ENCODE results near the gene SESTD1. TPM values are rescaled to one million over a fixed set of nuclear protein-coding genes. Genes with fewer than 3 reads are reported as not detected.

SESTD1 gene
- total RNA-seq, 1 donor from 2014 or later, result 49.2 TPM

DNA sequence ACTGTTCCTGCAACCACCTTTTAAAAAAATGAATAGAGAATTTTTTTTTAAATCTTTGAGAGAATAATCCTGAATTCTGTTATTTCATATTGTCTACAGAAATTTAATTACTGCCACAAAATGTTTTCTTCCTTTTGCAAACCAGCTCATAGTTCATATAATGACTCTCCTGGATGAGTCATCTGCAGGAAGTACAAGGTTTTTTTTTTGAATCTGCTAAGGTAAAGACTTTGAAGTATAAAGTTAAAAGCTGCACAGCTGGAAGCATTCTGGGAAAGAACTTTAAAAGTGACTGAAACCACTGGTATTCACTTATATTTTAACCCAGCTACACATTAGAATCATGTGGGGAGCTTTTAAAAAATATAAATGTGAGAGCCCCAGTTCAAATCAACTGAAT lies 25.4 kb downstream of the SESTD1 start:
- peak overlapping the region; percentile 0 for H3K4me3 Mint-ChIP-seq
- H3K27me3 Mint-ChIP-seq, result no peaks in the 10 kb centered on the region
- ATAC-seq (ENCODE audit: low read depth) (peak; percentile 61), DNase-seq (no peak)
- peaks cover 79% of the 10 kb centered on the region for H3K4me1 Mint-ChIP-seq
- peak overlapping the region; percentile 19 for H3K27ac Mint-ChIP-seq
- TF ChIP-seq, protein P1, sequence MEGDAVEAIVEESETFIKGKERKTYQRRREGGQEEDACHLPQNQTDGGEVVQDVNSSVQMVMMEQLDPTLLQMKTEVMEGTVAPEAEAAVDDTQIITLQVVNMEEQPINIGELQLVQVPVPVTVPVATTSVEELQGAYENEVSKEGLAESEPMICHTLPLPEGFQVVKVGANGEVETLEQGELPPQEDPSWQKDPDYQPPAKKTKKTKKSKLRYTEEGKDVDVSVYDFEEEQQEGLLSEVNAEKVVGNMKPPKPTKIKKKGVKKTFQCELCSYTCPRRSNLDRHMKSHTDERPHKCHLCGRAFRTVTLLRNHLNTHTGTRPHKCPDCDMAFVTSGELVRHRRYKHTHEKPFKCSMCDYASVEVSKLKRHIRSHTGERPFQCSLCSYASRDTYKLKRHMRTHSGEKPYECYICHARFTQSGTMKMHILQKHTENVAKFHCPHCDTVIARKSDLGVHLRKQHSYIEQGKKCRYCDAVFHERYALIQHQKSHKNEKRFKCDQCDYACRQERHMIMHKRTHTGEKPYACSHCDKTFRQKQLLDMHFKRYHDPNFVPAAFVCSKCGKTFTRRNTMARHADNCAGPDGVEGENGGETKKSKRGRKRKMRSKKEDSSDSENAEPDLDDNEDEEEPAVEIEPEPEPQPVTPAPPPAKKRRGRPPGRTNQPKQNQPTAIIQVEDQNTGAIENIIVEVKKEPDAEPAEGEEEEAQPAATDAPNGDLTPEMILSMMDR (IDR thresholded peaks at IDR 0.05), result no peak
- ChIA-PET POLR2A (interaction anchor here (0.9 to 2.1 kb wide), 5 partner anchors 9 to 36 kb away, joined by 3 to 6 read pairs (median 4); no protein-coding TSS in a partner anchor), CTCF (interaction anchor here (0.8 to 1.0 kb wide), 3 partner anchors 16 to 172 kb away, joined by 3 read pairs; no protein-coding TSS in a partner anchor)
- peaks cover 3% of the 10 kb centered on the region for H3K9me3 Mint-ChIP-seq
- H3K36me3 Mint-ChIP-seq (ENCODE audit: low read depth), result peaks cover 11% of the 10 kb centered on the region
- intact Hi-C loops (cut with micrococcal nuclease), result loop anchor here (1.0 to 5.0 kb wide), 2 partner anchors 8 to 33 kb away; no protein-coding TSS in a partner anchor

DNA sequence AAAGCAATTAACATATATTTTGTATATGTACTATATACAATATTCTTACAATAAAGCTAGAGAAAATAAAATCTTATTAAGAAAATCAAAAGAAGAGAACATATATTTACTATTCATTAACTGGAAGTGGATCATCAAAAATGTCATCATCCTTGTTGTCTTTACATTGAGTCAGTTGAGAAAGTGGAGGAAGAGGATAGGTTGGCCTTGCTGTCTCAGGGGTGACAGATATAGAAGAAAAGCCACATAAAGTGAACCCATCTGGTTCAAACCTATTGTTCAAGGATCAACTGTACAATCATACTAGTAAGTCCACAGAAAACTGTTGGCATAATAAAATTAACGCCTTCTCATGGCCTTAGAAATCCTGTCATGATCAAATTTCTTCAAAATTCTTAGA lies 26.6 kb downstream of the SESTD1 start:
- H3K27me3 Mint-ChIP-seq, result no peaks in the 10 kb centered on the region
- no peak overlapping the region for H3K27ac Mint-ChIP-seq
- TF ChIP-seq, protein P1 (IDR thresholded peaks at IDR 0.05), result no peak
- H3K4me3 Mint-ChIP-seq, result no peak overlapping the region
- ChIA-PET POLR2A (interaction anchor here (0.6 to 2.1 kb wide), 2 partner anchors 14 to 210 kb away, joined by 5 to 6 read pairs; no protein-coding TSS in a partner anchor), CTCF (no interaction called here)
- no peak for ATAC-seq (ENCODE audit: low read depth)
- peaks cover 3% of the 10 kb centered on the region for H3K9me3 Mint-ChIP-seq
- DNase-seq, result no peak
- intact Hi-C loops (cut with micrococcal nuclease), result loop anchor here (5.0 kb wide), 1 partner anchor 34 kb away; no protein-coding TSS in a partner anchor
- peaks cover 14% of the 10 kb centered on the region for H3K36me3 Mint-ChIP-seq (ENCODE audit: low read depth)
- H3K4me1 Mint-ChIP-seq, result peaks cover 76% of the 10 kb centered on the region

DNA sequence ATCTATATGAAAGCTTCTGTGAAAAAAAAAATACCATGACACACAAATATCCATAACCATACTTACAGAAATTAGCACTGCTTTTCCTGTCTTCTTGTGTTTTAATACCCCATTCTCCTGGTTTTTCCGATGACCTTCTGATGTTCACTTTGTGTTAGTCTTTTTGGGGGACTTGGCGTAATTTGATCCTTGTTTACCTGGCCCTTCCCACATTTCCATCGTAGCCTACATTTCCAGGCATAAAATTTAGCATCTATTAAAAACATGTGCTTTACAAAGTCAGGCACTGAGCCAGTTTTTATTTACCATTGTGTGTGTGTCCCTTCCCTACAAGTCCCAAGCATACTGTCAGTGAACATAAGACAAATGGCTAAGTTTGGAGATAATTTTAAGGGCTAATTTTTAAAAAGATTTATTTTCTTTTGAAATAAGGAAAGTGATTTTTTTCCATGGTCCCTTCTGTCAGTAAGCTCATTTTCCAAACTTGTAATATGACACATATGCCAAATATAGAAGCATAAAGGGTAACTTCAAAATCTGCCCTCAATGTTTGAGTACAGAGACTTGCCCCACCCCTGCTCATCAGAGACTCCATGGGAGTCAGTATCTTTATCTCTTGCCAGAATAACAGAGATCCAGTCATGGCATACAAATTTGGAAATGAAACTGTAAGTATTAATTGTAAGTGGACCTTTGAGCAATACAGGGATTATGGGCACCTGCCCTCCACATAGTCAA lies 27.3 kb downstream of the SESTD1 start:
- no peak overlapping the region for H3K4me3 Mint-ChIP-seq
- POLR2A ChIA-PET, result interaction anchor here (0.6 kb wide), 1 partner anchor 211 kb away, joined by 5 read pairs; no protein-coding TSS in a partner anchor
- intact Hi-C loops (cut with micrococcal nuclease), result loop anchor here (5.0 kb wide), 1 partner anchor 35 kb away; no protein-coding TSS in a partner anchor
- H3K9me3 Mint-ChIP-seq, result peaks cover 7% of the 10 kb centered on the region
- peaks cover 70% of the 10 kb centered on the region for H3K4me1 Mint-ChIP-seq
- peaks cover 17% of the 10 kb centered on the region for H3K36me3 Mint-ChIP-seq (ENCODE audit: low read depth)
- CTCF ChIA-PET, result no interaction called here
- no peaks in the 10 kb centered on the region for H3K27me3 Mint-ChIP-seq
- ATAC-seq (ENCODE audit: low read depth) (no peak), DNase-seq (no peak)
- H3K27ac Mint-ChIP-seq, result no peak overlapping the region
- TF ChIP-seq, protein P1 (IDR thresholded peaks at IDR 0.05), result no peak

DNA sequence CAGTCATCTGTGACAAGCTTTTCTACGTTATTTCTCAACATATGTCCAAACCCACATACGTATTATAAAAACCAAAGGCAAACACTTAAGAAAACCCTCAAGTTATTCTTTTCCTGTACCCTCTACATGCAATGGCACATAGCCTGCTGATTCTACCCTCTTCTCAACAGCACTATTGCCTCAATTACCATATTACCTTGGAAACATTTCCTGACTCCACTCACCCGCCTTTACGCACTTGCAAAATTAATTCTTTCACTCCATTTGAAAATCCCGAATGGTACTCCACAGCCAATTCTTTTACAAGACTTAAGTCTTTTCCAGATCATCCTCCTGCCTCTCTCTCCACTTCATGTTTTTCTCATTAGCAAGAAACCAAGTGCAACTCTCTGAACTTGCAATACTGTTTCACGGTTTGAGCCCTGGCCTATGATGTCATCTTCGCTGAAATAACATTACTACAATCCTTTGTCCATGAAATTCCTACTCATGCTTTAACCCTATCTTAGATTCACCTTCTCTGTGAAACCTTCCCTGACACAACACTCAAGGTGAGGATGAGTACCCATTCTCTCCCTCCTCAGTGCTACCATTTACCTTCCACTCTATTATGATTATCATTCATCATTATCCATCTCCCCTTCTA lies 29.0 kb downstream of the SESTD1 start:
- DNase-seq, result no peak
- intact Hi-C loops (cut with micrococcal nuclease), result loop anchor here (2.0 to 5.0 kb wide), 2 partner anchors 15 to 37 kb away; no protein-coding TSS in a partner anchor
- Mint-ChIP-seq H3K27ac (peak overlapping the region; percentile 13), H3K36me3 (ENCODE audit: low read depth) (peaks cover 18% of the 10 kb centered on the region), H3K27me3 (no peaks in the 10 kb centered on the region), H3K9me3 (peaks cover 3% of the 10 kb centered on the region), H3K4me3 (no peak overlapping the region), H3K4me1 (peaks cover 59% of the 10 kb centered on the region)
- TF ChIP-seq, protein P1 (IDR thresholded peaks at IDR 0.05), result no peak
- ChIA-PET CTCF (no interaction called here), POLR2A (no interaction called here)
- ATAC-seq (ENCODE audit: low read depth), result no peak

All from activated B cell treated with CpG ODN at 0.5 μM for 24 hours (primary cell).